ENCODE data around the gene CSNK1D.
"Not testable (repeated sequence)": the region's sequence is repeated elsewhere in the genome, so short reads cannot be mapped to it uniquely, and the experiment has no call there.

CSNK1D gene

DNA sequence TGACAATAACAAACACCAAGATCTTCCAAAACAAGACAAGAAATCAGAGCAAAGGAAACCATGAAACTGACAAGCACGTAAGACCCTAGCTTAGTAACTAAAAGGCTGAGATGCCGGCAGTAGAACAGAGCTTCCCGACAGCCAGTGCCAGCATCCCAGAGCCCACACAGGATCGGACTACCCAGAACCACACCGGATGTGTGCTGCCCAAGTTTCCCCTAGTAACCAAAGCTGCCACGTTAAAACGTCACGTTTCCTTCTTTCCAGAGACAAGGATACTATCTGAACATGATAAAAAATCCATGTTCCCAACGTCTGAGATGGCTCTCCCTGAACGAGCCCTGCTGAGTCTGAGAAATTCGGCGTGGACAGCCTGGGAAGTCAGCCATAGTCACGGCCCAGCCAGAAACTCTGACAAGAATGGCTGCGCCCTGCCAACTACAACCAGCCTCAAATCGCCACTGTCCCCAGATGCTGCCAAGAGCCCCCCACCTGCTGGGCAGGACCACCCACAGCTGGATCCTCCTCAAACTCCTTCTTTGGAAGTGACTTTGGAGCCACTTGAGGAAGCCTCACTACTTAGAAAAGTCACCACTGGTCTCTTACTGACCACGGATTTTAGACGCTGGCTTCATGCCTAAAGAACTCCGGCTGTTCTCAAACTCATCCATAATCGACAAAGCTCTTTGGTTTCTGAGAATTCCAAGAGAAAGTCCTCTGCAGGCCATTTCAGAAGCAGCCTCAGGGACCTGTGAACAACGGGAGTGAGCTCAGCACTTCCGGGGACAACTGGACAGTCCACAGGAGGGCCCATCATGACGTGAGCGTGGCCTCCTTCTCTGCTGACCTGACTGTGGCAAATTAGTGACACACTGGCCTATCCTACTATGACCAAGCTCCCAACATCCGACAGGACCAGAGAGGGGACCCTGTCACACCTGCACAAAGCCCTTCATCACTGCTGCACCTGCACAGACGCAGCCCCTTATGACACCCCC, 77.5 kb downstream of the CSNK1D start:
- DNase-seq (ENCODE audit: low read depth, low spot score) = no peak
- ChIA-PET CTCF (interaction anchor here (1.2 to 3.0 kb wide), 2 partner anchors 9 to 40 kb away, joined by 3 to 16 read pairs; no protein-coding TSS in a partner anchor), POLR2A (no interaction called here)
- no peak for TF ChIP-seq CTCF (IDR thresholded peaks at IDR 0.05; ENCODE audit: insufficient read depth, low read length, missing control alignments)
- H3K4me3 ChIP-seq (ENCODE audit: low read depth, low read length) = no peak overlapping the region

DNA sequence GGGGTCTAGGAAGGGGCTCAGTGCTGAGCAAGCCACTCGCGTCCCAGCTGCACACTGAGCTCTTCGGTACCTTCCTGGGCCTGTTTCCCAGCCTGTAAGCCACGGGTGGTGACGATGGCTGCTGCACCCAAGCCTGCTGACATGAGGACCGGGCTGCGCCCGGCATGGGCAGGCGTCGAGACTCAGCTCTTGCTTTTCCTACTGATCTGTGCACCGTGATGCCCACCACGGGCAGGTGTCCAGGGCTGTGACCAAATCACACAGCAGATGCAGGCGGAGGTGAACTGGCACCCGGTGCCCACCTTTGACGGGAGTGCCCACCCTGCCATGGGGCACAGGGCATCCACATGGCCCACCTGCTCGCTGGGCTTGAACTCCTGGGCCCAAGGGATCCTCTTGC, 78.7 kb downstream of the CSNK1D start:
- no peak for TF ChIP-seq CTCF (IDR thresholded peaks at IDR 0.05; ENCODE audit: insufficient read depth, low read length, missing control alignments)
- ChIA-PET POLR2A (no interaction called here), CTCF (interaction anchor here (1.2 to 3.0 kb wide), 2 partner anchors 11 to 41 kb away, joined by 3 to 16 read pairs; no protein-coding TSS in a partner anchor)
- H3K4me3 ChIP-seq (ENCODE audit: low read depth, low read length) = no peak overlapping the region
- no peak for DNase-seq (ENCODE audit: low read depth, low spot score)

DNA sequence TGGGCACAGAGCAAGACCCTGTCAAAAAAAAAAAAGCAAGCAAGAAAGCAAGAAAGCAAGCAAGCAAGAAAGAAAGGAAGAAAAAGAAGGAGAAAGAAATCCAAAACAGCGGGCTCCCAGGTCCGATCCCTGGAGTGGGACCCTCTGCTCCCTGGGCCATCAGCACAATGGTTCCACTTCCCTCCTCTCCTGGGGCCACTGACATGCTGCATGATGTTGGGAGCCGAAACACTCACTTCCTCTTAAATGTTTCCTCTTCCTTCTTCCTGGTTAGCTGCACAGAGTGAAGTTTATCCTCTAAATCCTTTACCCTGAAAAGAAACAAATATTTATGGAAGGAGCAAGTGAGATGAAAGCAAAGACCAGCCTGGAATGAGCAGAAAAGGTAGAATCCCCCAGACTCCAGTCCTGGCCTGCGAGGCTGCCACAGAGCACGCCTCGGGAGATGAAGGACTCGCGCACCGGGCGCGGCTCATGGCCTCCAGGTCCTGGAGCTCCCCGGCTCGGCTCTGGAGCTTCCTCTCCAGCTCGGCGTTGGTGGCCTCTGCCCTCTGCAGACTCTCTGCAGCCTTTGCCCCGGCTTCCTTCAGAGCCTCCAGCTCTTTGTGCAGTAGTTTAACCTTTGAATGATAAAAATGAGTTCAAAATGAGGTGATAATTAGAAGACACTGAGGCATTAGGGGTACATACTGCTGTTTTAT, 79.8 kb downstream of the CSNK1D start:
- CTCF ChIA-PET = interaction anchor here (3.0 kb wide), 1 partner anchor 12 kb away, joined by 16 read pairs; no protein-coding TSS in a partner anchor

DNA sequence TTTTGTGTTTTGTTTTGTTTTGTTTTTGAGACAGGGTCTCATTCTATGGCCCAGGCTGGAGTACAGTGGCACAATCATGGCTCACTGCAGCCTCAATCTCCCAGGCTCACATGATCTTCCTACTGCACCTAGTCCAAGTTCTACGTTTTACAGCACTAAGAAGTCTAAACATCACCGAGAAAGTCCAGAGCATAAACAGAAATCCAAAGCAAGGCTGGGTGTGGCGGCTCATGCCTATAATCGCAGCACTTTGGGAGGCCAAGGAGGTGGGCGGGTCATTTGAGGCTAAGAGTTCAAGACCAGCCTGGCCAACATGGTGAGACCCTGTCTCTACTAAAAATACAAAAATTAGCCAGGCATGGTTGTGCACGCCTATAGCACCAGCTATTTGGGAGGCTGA, 80.5 kb downstream of the CSNK1D start:
- DNase-seq (ENCODE audit: low read depth, low spot score); H3K4me3 ChIP-seq (ENCODE audit: low read depth, low read length); POLR2A ChIA-PET; CTCF ChIA-PET: not testable (repeated sequence)

More for the DNA sequence above, 79.8 kb downstream of the CSNK1D start:
- POLR2A ChIA-PET = interaction anchor here (0.6 kb wide), 1 partner anchor 80 kb away, joined by 3 read pairs; no protein-coding TSS in a partner anchor
- no peak overlapping the region for H3K4me3 ChIP-seq (ENCODE audit: low read depth, low read length)
- no peak for DNase-seq (ENCODE audit: low read depth, low spot score)
- no peak for TF ChIP-seq CTCF (IDR thresholded peaks at IDR 0.05; ENCODE audit: insufficient read depth, low read length, missing control alignments)
